GM15510 (cell line): ENCODE data around the gene SIPA1.

Experiments used
- POLR2A ChIP-seq: IDR thresholded peaks from 3 replicates; pipeline ENCODE4 v1.6.1; 2011; ENCODE audit warnings: borderline replicate concordance; ENCODE audit not compliant: insufficient read length; ENCODE audit errors: extremely low read depth

SIPA1 gene

DNA sequence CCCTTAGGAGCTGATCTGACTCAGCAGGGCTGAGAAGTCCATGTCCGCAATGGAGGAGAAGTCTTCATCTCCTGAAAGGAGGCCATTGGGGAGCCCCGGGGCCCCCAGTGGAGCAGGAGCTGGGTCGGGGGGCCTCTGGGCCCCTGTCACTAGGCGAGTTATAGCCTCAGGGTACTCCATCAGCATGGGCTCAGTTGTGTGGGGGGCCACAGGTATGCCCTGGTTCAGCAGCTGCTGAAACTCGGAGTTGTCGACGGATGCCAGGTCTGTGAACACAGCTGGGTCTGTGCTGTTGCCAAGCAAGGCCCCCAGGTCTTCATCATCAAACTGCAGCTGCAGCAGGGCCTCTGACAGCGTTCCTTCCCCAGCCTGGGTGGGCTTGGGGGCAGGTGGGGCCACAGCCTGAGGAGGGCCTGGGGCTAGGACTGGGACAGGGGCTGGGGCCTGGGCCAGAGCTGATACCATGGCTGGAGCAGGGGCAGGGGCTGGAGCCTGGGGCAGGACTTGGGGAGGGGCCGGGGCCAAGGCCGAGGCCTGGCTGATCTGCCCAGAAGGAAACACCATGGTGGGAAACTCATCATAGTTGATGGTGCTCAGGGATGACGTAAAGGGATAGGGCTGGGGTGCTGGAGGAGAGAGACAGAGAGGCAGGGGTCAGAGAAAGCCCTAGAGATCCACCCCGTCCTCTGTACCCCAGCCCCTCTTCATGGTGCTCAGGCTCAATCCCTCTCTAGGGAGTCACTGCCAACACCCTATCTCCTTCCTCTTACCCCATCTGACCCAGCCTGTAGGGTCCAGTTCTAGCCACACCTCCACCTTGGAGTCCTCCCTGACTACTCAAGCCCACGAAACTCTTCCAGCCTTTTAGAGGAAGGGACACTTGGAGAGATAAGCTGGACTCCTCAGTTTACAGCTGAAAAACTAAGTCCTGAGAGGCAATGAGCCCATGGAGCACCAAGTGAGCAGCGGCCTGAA lies 16.8 kb downstream of the SIPA1 start:
- no peak for TF ChIP-seq POLR2A

DNA sequence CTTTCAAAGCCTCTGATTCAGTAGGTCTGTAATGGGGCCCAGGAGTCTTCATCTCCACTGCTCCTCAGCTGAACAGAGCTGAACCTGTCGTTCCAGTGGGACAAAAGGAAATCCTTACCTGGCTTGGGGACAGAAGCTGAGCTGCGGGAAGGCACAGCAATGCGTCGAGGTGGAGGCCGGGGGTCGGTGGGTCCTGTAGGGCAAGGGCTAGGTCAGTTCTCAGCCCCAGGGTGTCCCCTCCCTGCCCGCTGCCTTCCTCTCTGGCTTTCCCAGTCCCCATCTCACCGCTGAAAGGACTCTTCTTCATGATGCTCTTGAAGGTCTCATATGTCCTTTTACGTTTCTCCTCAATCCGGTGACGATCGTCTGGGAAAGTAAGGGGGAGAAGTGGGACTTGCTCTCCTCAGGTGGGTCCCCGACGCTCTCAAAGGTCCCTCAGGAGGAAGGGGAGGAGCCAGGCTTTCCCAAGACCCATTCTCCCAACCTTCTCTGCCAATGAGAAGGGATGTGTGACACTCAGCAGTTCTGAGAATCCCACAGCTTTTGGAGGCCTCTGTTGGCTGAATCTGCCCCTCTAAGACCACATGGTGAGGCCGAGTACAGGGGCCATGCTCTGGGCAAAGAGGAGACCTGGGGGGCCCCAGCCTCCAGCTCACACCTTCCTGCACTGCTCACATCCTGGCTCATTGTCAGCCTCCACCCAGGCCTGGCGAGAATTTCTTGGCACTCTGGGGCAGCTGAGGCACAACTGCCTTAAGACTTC lies 17.9 kb downstream of the SIPA1 start:
- TF ChIP-seq POLR2A: no peak

DNA sequence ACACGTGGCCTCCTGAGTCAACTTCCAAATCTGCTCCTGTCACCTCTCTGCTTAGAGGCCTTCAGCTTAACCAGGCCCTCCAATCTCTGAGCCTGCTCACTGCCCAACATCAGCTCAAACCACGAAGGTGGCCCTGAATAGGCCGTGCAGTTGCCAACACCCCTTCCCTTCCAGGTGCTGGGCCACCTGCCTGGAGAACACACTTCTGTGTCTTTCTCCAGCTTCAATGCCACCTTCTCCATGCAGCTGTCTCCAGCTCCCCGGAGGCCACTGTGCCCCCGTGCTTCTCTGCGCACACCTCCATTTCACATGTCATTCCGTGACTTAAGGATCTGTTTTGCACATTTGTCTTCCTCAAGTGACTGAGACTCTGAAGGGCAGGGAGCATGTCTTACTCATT lies 19.5 kb downstream of the SIPA1 start:
- no peak for TF ChIP-seq POLR2A

DNA sequence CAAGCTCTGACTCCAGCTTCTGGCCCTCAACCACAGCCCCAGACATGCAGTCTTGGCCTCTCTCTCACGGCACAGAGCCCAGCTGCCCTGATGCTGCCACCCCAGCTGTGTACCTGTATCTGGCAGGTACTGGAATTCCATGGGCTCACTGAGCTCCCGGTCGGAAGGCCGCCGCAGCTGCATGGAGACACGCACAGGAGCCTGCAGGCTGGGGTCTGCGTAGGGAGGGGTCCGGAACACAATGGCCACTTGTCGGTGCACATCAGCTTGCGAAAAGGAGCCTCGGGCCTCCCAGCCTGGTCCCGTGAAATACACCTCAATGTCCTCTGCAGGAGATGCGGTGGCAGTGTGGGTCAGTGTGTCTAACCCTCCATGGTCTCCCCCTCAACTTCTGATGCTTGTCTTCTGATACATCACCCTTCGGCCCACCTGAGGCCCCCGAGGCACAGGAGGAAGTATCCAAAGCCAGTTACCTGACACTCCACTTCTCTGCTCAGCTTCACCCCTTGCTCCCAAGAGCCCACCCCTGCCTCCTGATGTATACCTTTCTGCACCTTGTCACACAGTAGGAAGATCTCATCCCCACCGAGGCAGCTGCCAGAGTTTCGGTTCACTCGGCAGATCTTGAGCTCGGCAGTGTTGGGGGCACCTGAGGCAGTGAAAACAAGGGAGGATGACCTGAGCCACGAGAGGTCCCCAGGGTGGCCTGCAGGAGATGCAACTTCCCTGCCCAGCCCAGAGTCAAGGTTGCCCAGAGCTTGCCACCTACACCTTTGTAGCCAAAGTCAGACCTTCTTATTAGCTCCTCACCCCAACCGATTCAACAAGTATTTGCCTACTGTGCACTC lies 20.5 kb downstream of the SIPA1 start:
- TF ChIP-seq POLR2A: no peak

DNA sequence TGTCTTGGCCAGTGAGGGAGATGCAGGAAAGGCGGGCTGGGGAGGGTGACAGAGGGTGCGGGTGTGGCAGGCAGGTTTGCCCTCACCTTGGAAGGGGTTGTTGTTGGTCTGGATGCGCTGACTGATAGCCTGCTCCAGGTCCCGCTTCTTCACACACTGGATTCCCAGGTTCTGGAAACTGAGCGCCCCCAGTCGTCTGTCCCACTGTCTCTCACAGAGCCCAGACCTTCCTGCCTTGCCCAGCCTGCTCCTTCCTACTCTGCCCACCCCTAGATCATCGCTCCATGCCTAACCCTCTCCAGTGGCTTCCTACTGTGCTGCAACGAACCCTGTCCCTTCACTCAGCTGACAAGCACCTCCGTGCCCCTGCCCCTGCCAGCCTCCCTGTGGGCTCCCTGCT lies 22.1 kb downstream of the SIPA1 start:
- TF ChIP-seq POLR2A: no peak

DNA sequence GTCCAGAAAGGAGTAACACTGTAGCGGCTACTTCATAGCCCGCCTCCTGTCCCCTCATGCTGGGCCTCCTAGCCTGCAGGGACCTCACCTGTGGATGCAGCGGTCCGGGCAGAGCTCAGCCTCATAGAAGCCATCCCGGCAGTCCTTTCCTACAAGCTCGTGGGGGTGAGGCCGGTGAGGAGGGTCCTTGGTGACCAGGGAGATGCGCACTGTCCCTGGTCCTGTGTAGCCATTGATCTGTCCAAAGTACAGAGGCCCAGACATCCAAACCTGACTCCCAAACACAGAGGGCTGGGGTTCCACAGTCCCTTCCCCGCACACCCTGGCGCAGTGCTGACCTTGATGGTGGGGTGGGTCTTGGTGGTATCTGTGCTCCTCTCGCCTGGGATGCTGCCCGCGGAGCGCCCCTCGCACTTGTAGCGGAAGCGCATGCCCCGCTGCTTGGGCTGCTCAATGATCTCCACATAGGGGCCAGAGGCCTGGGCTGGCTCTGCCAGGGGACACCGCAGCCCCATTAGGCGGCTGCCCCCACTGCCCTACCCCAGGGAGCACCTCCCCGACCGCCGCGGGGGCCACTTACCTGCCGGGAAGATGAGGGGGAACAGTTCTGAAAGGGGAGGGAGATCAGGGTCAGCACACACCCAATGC lies 23.8 kb downstream of the SIPA1 start:
- no peak for TF ChIP-seq POLR2A

DNA sequence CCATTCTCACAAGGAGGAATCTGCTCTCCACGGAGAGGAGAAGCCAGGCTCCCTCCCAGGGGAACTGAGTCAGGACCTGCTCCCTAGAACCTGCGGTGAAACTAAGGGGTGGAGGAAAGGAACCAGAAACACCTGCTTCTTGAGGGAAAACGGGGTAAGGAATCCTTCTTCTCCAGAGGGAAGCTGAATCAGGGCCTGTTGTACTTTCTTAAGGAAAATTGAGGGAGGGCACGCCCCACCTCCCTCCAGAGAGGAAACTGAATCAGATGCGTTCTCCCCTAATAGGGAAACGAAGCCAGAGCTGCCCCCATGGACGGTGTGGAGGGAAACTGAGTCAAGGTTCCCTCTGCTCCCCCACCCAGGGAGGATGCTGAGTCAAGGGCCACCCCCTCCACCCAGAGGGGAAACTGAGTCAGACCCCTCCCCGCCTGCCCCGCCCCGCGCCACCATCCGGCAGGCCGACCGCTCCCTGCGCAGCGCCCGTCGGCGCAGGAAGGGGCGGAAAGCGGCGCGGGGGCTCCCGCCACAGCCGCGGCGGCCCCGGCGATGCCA lies 24.4 kb downstream of the SIPA1 start:
- no peak for TF ChIP-seq POLR2A

DNA sequence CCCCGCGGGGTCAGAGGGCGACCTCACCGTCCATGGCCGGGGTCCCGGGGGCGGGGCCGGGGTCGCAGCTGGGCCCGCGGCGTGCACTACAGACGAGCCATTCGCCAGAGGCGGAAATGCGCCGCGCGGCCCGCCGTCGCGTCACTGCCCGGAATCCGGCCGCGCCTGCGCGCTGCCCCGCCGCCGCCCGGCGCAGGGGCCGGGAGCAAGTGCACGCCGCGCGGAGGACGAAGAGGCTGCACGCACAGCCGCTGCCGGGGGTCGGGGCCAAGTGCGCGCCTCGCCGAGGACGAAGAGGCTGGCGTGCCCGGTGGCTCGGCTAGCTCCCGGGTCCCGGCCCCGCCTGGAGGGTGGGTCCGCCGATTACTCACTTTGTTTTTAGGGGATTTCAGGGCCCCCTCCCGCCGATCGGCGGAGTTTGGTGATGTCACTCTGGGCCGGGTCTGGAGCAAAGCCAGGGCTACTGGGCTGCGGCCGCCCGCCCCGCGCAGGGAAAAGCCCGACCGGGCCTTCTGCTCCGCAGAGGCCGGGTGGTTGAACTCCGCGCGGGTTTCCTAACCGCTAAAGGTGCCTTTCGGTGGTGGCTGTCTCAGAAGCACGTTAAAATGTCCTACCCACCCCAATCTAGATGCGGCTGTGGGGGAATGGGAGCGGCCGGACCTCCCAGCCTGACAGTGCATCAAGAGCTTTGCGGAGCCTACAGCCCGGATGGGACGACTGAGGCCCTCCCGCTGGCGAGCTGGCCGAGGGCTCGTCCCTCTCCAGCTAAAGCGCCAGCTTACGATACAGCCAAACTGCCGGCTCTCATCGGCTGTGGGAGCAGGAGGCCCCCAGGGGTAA lies 25.1 kb downstream of the SIPA1 start, which contains the start of gene RELA:
RELA (minus strand) TSS at position 118 of the 840 bp plus-strand sequence; CDS start at position 34, 84 bp downstream.
- TF ChIP-seq POLR2A: peak; percentile 72

DNA sequence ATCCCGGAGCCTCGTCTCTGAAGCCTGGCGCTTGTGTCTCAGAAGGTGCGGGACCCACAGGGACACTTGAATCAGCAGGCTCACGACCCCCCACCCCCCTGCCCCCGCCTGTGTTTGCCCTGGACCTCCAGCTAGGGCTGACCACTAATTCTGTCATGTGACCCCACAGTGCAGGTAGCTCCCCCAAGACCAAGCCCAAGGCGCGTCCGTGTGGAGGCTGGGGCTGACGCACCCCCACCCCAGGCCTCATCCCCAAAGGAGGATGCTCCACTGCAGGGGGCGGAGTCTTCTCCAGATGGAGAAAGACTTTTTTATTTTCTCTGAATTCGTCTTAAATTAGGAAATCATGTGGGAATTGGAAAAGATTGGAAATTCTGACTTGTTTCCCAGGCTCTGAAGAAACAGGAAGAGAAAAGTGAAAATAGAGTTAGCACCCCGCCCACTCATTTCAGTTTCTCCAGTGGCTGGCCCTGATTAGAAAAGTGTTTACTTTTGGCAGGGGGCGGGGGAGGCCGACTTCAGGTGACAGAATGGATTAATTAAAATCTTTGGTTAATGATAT lies 25.8 kb downstream of the SIPA1 start:
- no peak for TF ChIP-seq POLR2A

DNA sequence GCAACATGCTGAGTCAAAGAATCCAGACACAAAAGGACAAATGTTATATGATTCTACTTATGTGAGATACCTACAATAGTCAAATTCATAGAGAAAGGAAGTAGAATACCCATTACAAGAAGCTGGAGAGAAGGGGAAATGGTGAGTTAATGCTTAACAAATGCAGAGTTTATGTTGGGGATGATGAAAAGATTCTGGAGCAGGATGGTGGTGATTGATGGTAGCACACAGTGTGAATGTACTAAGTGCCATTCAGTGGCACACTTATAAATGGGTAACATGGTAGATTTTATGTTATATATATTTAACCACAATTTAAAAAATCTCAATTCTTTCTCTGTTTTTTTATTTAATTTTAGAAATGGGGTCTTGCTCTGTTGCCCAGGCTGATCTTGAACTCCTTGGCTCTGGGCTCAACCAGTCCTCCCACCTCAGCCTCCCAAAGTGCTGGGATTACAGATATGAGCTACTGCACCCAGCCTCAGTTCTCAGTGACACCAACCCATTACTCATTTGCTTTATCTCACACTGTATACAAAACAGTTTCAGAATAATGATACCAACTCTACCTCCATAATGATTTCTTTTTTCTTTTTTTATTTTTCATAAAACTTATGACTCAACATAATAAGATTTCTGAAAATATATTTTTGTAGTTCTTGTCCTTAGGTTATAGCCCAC lies 34.4 kb downstream of the SIPA1 start:
- no peak for TF ChIP-seq POLR2A

DNA sequence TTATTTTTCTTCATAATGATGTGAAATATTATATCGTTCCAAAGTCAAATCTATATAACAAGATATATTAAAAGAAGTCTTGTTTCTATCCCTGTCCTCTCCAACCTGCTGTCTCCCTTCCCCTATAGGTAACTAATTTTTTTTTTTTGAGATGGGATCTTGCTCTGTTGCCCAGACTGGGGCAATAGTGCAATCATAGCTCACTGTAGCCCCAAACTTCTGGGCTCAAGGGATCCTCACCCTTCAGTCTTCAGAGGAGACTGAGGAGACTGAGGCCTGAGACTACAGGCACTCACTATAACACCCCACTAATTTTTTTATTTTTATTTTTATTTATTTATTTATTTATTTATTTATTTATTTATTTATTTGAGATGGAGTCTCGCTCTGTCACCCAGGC lies 35.1 kb downstream of the SIPA1 start:
- no peak for TF ChIP-seq POLR2A

DNA sequence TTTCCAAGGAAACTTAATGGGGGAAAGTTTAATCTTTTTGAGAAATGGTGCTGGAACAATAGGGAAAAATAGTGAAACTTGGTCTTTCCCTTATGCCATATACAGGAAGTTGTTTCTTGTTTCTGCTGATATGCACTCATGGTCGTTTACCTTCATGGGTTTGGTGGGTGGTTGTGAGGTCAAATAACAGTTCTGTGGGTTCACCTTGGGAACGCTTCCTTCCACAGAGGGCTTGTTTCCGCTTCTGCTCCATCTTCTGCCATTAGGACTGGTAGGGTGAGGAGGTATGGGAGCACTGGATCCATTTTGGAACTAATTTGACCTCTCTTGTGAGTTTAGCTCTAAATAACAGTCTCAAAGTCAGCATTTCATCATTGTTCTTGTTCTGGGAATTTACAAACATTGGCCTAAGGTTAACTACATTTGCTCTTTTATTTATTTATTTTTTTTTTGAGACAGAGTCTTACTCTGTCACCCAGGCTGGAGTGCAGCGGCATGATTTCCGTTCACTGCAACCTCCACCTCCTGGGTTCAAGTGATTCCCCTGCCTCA lies 42.4 kb downstream of the SIPA1 start:
- no peak for TF ChIP-seq POLR2A
